Smooth muscle cell (in vitro differentiated cells): Measurements from ENCODE around the gene DMKN. TPM values are rescaled to one million over a fixed set of nuclear protein-coding genes. Genes with fewer than 3 reads are reported as not detected.

Experiments used
- DNase-seq: peaks from one replicate; lab custom pipeline; 2025; ENCODE audit not compliant: unreplicated experiment; lab: John Stamatoyannopoulos, UW
- H2AFZ ChIP-seq: fragments of 200-600 bp; sonication (generic); 2 replicates; pipeline ENCODE4 v1.6.0; 2016; ENCODE audit warnings: antibody characterized with exemption, low read depth, mild to moderate bottlenecking
- H3F3A ChIP-seq: fragments of 200-600 bp; sonication (generic); 2 replicates; pipeline ENCODE4 v1.6.0; 2017; ENCODE audit warnings: antibody characterized with exemption, low read depth
- H3K27ac ChIP-seq: fragments of 200-600 bp; sonication (generic); 2 replicates; pipeline ENCODE4 v1.5.1; 2016; ENCODE audit warnings: low read depth, mild to moderate bottlenecking
- H3K27me3 ChIP-seq: fragments of 200-600 bp; sonication (generic); 2 replicates; pipeline ENCODE4 v1.6.1; 2016; ENCODE audit warnings: low read depth, mild to moderate bottlenecking
- H3K36me3 ChIP-seq: fragments of 200-600 bp; sonication (generic); 2 replicates; pipeline ENCODE4 v1.5.1; 2016; ENCODE audit warnings: low read depth
- H3K4me1 ChIP-seq: fragments of 200-600 bp; sonication (generic); 2 replicates; pipeline ENCODE4 v1.5.1; 2016; ENCODE audit warnings: low read depth
- H3K4me2 ChIP-seq: fragments of 200-600 bp; sonication (generic); 2 replicates; pipeline ENCODE4 v1.6.0; 2016; ENCODE audit warnings: mild to moderate bottlenecking
- H3K4me3 ChIP-seq: fragments of 200-600 bp; sonication (generic); 2 replicates; pipeline ENCODE4 v1.5.1; 2016; ENCODE audit warnings: mild to moderate bottlenecking
- H3K79me2 ChIP-seq: fragments of 200-600 bp; sonication (generic); 2 replicates; pipeline ENCODE4 v1.6.0; 2016; ENCODE audit warnings: low read depth, mild to moderate bottlenecking
- H3K9ac ChIP-seq: fragments of 200-600 bp; sonication (generic); 2 replicates; pipeline ENCODE4 v1.6.0; 2016; ENCODE audit warnings: low read depth
- H3K9me3 ChIP-seq: fragments of 200-600 bp; sonication (generic); replicated peaks from 2 replicates; pipeline ENCODE4 v1.5.1; 2016; ENCODE audit warnings: low read depth
- H4K20me1 ChIP-seq: fragments of 200-600 bp; sonication (generic); 2 replicates; pipeline ENCODE4 v1.6.0; 2016; ENCODE audit warnings: low read depth
- WGBS: methylation state at CpG from one replicate; pipeline ENCODE4 v1.1.7; 2016; ENCODE audit warnings: low lambda C conversion rate; 5-methylcytosine and 5-hydroxymethylcytosine counted together
- polyA plus RNA-seq: library from polyadenylated mRNA; unstranded; fragments of >200 nt; fragmentation: Nextera tagmentation; extraction: Ambion mirVana; gene quantifications from 2 replicates; pipeline ENCODE4 v1.2.1, GENCODE V29; 2016
- total RNA-seq: library from RNA; depleted of rRNA; stranded (reverse); fragments of >200 nt; gene quantifications from 2 replicates; pipeline ENCODE4 v1.2.3, GENCODE V29; 2014
- TF ChIP-seq, protein P1 (sequence below): fragments of 200-600 bp; sonication (generic); IDR thresholded peaks from 2 replicates; pipeline ENCODE4 v1.5.1; 2017; ENCODE audit warnings: borderline replicate concordance, mild to moderate bottlenecking, antibody characterized with exemption; ENCODE audit not compliant: insufficient read depth, poor library complexity, severe bottlenecking

DMKN gene
- total and polyA plus RNA-seq, 2 experiments from 2014 or later, result 31.2 to 132 TPM

DNA sequence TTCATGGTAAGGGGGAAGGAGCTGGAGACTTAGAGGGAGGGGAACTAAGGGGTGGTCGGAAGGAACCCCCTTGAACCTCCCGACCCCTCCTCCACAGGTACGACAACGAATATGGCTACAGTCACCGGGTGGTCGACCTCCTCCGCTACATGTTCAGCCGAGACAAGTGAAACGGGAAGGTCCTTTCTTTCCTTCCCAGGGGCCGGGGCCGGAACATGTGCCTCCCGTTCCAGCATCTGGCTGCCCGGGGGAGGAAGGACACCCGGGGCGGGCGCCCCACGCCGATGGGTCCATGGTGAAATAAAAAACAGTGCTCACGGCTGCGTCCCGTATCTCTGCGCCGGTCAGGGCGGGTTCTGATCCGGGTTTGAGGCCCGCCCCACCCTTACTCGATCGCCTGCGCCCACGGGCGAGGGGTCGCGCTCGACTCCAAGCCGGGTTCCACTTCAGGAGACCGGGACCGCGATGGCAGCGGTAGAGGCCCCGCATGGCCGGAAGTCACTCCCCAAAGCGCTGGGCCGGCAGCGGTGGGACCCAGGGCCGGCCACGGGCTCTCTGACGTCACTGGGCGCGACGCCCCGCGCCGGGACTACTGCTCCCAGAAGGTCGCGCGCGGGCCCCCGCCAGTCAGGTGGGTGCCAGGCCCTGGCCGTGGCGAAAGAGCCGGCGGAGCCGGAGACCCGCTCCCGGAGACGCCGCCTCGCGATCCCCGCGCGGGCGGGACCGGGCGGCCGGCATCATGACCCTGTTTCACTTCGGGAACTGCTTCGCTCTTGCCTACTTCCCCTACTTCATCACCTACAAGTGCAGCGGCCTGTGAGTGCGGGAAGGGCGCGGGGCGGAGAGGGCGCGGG lies 31.8 kb upstream of the DMKN start, which contains the start of gene TMEM147:
TMEM147 (plus strand) TSS at position 626 of the 854 bp plus-strand sequence; CDS start at position 740, 114 bp downstream.
- Histone ChIP-seq H3K4me3 (peak within 1 kb of the TSS; percentile 88), H3K4me1 (peaks cover 15% of the 10 kb centered on the region), H3K4me2 (peak within 1 kb of the TSS; percentile 98), H3F3A (no peaks in the 10 kb centered on the region), H3K36me3 (no peaks in the 10 kb centered on the region), H3K27ac (peak within 1 kb of the TSS; percentile 55), H2AFZ (peak within 1 kb of the TSS; percentile 92), H3K9me3 (no peaks in the 10 kb centered on the region), H3K9ac (peak within 1 kb of the TSS; percentile 88), H3K79me2 (peaks cover 11% of the 10 kb centered on the region), H4K20me1 (no peaks in the 10 kb centered on the region), H3K27me3 (no peaks in the 10 kb centered on the region)
- DNase-seq, result peak; percentile 66
- TF ChIP-seq, protein P1, sequence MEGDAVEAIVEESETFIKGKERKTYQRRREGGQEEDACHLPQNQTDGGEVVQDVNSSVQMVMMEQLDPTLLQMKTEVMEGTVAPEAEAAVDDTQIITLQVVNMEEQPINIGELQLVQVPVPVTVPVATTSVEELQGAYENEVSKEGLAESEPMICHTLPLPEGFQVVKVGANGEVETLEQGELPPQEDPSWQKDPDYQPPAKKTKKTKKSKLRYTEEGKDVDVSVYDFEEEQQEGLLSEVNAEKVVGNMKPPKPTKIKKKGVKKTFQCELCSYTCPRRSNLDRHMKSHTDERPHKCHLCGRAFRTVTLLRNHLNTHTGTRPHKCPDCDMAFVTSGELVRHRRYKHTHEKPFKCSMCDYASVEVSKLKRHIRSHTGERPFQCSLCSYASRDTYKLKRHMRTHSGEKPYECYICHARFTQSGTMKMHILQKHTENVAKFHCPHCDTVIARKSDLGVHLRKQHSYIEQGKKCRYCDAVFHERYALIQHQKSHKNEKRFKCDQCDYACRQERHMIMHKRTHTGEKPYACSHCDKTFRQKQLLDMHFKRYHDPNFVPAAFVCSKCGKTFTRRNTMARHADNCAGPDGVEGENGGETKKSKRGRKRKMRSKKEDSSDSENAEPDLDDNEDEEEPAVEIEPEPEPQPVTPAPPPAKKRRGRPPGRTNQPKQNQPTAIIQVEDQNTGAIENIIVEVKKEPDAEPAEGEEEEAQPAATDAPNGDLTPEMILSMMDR, result no peak
- under 1% methylated on average over 66 of the region's 85 CpGs for WGBS

GRCh38 chr19:35544110-35544802 lies 30.8 kb upstream of the DMKN start:
- H2AFZ ChIP-seq, result peak overlapping the region; percentile 92

DNA sequence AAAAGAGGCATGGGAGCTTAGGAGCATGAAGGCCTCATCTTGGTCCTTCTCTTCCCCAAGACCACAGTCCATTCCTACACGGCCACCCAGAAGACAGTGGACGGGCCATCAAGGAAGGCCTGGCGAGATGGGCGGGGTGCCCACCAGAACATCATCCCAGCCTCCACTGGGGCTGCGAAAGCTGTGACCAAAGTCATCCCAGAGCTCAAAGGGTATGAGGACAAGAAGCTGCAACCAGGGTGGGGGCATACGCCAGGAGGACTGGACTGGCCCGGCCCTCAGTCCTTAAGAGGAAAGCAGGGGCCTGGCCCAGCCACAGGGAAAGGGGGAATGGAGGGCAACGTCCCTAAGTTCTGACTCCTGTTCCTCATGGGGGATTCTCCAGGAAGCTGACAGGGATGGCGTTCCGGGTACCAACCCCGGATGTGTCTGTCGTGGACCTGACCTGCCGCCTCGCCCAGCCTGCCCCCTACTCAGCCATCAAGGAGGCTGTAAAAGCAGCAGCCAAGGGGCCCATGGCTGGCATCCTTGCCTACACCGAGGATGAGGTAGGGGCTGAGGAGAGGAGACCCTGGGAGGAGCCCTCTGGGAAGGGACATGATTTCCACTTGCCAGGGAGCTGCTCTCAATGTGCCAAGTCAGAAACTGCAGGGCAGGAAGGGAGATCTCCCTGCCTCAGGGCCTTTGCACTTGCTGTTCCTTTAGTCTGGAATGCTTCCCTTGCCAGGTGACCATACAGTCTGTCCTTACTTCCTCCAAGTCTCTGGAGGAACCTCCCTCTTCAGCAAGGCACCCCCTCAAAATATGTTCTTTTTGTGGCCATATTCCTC lies 30.0 kb upstream of the DMKN start:
- Histone ChIP-seq H3K27ac (no peak overlapping the region), H3K4me1 (peaks cover 15% of the 10 kb centered on the region), H3K9ac (no peak overlapping the region), H3K79me2 (peaks cover 11% of the 10 kb centered on the region), H3K4me3 (no peak overlapping the region), H3K36me3 (no peaks in the 10 kb centered on the region), H2AFZ (no peak overlapping the region), H4K20me1 (no peaks in the 10 kb centered on the region), H3F3A (no peaks in the 10 kb centered on the region), H3K4me2 (no peak overlapping the region), H3K9me3 (no peaks in the 10 kb centered on the region), H3K27me3 (no peaks in the 10 kb centered on the region)
- TF ChIP-seq, protein P1, result no peak
- no peak for DNase-seq
- WGBS, result 98% methylated on average over 15 of the region's 15 CpGs

More at GRCh38 chr19:35544110-35544802, 30.8 kb upstream of the DMKN start:
- Histone ChIP-seq H4K20me1 (no peaks in the 10 kb centered on the region), H3K4me2 (peak overlapping the region; percentile 98), H3K4me3 (peak overlapping the region; percentile 88), H3K36me3 (no peaks in the 10 kb centered on the region), H3K9ac (peak overlapping the region; percentile 88), H3K79me2 (peaks cover 11% of the 10 kb centered on the region), H3K27ac (no peak overlapping the region), H3K4me1 (peaks cover 15% of the 10 kb centered on the region), H3F3A (no peaks in the 10 kb centered on the region), H3K9me3 (no peaks in the 10 kb centered on the region), H3K27me3 (no peaks in the 10 kb centered on the region)
- TF ChIP-seq, protein P1, result no peak
- no peak for DNase-seq
- 75% methylated on average over 3 of the region's 3 CpGs for WGBS
